ENCODE data around the gene ERGIC2.

- TF ChIP-seq ZNF274 (IDR thresholded peaks at IDR 0.05; ENCODE audit: low read depth, low read length) (no peak), YY1 (IDR thresholded peaks at IDR 0.05; ENCODE audit: insufficient read depth, insufficient read length) (no peak), SUZ12 (IDR thresholded peaks at IDR 0.05; ENCODE audit: extremely low read depth, insufficient read depth, insufficient read length) (no peak)
These were observed 63.2 kb downstream of the ERGIC2 start for GRCh38 chr12:29317556-29318363.

All from NT2/D1 (cell line).